HG03175 (cell line): ENCODE data around the gene USH2A.
A peak's percentile ranks its signal among the peaks of the same experiment; 100 is the strongest.

Experiments used
- ATAC-seq: cut with Tn5 transposase; IDR thresholded peaks from one replicate; pipeline ENCODE4 v1.9.1; 2021; ENCODE audit warnings: mild to moderate bottlenecking, moderate library complexity; ENCODE audit not compliant: unreplicated experiment

The USH2A gene

DNA sequence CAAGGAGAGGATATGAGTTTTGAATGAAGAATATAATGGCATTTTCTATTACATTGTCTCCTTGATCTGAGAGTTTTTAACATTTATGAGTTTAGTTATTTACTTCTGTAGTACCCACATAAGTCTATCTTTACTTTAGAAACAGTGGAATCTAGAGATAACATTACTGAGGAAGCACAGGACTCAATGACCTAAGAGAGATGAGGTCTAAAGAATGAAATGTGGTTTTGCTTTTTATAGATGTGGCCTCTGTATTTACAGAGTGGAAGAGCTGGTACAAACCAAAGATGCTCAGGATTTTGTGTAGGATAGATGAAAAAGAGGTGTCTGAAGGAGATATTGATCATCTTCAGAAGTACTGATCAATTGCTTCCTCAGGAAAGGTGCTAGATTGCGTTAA is 678.8 kb downstream of the USH2A start:
- ATAC-seq: no peak

- ATAC-seq: no peak
Observed at GRCh38 chr1:215739025-215739424, 684.2 kb downstream of the USH2A start.

DNA sequence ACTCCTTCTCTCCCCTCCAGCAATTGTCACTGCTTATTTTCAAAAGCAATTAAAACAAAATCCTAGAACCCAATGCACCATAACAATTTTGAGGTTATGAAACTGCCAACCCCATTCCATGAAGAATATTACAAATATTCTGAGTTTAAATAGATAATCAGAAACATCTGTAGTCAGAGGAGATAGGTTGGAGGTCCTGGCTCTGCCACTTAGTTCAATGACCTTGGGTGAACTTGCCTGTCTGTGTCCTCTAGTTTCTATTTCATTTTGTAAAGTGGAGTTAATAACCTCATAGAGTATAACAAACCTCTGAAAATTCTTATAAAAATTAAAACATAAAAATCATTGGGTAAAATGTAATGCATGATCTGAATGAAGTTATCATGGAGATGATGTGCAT is 691.5 kb downstream of the USH2A start:
- ATAC-seq: no peak

- no peak for ATAC-seq
Observed at GRCh38 chr1:215730600-215730999, 692.6 kb downstream of the USH2A start.

GRCh38 chr1:215728169-215728568 is 695.1 kb downstream of the USH2A start:
- no peak for ATAC-seq

GRCh38 chr1:215720126-215720525 is 703.1 kb downstream of the USH2A start:
- no peak for ATAC-seq

DNA sequence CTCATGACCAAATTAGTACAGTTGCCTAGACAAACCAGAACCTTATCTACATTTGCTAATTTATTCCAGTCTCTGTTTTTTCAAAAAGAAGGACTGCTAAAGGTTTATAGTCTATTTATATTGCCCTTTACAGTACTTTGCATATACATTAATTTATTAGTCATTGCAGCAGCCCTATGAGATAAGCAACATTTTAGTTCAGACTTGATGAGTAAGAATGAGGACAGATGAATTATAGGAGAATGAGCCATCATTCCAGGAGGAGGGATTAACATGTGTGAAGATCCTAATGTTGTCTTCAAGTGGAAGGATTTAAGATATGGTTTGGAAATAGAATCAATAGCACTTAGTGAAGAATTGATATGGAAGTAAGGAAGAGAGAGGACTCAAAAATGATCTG is 703.7 kb downstream of the USH2A start:
- ATAC-seq: no peak

GRCh38 chr1:215718575-215719287 is 704.5 kb downstream of the USH2A start:
- ATAC-seq: no peak

DNA sequence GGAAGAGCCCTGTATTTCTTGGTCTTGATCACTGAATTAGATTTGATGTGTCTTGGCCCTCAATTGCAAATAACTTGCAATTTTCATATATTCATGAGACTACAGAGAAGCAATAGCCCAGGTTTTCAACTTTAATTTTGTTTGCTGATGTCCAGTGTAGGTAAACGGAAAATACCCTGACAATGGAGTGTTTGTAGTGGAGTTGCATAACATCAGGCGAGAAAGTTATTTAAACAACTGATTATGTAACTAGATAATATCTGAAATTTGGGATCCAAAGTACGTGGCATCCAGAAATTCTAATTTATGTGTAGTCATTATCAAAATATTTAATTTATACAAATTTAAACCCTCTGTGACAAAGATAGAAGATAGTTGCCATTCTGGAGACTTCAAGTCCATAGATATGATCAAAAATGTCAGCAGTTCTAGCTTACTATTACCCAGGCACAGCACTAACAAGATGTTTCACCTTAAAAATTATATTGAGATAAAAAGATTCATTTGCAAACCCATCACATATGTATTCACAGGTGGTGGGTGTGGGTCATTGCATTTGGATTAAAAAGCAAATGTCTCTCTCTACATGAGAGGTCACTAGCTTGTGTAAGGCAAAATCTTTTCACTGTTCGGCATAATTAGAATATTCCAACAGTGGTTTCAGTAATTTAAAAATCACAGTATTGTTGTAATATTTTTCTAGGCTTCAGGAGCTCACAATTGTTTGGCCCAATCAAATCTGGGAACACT is 705.4 kb downstream of the USH2A start:
- ATAC-seq: no peak

GRCh38 chr1:215710899-215711225 is 712.4 kb downstream of the USH2A start:
- no peak for ATAC-seq

- peak; percentile 80 for ATAC-seq
Observed at GRCh38 chr1:215710036-215710898, 713.0 kb downstream of the USH2A start.

- ATAC-seq: no peak
Observed at GRCh38 chr1:215704089-215704860, 719.0 kb downstream of the USH2A start.

DNA sequence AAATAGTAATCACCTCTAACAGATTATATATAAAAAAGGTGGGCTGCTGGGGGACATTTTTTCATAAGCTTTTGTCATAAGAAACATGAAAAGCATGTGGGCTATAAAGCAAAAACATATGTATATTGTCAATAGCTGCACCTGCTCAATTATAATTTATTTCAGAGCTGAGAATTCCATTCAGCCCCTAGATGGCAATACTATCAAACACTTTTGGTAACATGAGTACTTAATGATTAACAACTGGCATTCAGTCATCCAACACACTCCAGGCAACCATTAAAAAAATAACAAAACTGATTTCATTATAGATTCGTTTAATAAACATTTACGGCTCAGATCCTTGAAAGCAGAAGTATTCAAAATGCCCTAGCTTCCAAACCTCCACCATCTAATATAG is 741.0 kb downstream of the USH2A start:
- ATAC-seq: no peak

- no peak for ATAC-seq
Observed at GRCh38 chr1:215681041-215681440, 742.2 kb downstream of the USH2A start.

DNA sequence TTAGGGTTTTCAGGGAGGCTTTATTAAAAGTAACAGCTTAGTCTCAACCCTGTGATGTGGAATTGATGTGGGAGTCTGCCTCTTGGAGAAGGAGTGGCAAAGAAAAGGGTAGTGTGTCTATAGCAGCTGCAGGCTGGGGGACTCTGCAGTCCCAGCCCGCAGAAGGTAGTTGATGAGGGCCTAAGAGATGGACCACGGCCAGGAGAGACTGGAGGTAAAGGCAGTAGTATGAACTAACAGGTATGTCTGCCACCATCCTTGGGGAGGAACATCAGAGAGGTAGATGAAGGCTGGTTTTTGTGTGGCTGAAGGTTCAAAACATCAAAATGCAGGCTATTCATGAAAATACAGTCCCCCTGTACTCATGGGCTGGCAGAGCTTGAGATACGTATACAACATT is 744.0 kb downstream of the USH2A start:
- ATAC-seq: no peak

DNA sequence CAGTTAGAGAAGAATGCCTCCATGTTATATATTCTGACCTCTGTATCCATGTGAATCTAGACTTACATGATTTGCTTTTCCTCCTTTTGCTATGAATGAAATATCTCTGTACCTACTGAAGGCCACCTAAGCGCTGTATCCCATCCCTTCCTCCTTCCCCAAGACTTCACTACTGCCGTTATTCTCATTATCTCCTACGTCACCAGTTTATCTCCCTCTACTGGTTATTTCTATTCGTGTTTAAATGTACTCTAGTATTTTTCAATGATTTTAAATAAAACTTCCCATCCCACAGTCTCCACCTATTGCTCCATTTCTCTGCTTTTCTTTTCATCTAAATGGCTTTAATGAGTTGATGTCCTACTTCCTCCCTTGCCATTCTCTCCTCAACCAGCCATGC is 746.1 kb downstream of the USH2A start:
- ATAC-seq: no peak

DNA sequence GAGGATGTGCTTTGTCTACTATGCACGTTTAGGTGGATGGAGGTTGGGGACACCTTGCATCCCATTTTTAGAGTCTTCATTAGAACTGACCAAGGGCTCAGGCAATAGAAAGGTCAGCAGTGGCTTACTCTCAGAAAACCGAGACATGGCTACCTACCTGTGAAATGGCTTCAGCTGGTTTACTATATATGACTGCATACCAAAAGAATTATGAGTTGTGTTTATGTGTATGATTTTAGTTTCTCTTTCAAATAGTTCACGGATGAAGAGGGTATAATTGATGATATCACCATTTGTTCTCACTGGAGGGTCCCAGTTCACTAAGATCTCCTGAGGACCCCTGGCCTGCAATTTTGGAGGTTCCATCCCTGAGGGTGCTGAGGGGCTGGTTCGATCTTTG is 749.3 kb downstream of the USH2A start:
- ATAC-seq: no peak

DNA sequence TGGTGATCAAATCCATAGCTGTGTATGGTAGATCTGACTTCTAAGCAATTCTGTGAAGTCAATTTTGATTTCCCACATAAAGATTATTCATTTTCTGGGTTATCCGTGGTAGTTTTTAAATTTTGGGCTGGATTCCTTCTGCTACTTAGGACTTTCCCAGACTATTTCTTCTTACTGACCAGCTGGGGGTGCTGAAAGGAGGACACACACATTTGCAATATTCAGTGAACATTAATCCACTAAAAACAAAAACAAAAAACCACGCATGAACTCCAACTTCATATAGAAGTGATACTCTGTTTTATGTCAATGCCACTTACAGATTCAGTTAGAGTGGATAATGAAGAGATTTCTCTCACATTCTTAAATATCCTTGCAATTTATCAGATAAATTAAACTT is 750.8 kb downstream of the USH2A start:
- no peak for ATAC-seq

DNA sequence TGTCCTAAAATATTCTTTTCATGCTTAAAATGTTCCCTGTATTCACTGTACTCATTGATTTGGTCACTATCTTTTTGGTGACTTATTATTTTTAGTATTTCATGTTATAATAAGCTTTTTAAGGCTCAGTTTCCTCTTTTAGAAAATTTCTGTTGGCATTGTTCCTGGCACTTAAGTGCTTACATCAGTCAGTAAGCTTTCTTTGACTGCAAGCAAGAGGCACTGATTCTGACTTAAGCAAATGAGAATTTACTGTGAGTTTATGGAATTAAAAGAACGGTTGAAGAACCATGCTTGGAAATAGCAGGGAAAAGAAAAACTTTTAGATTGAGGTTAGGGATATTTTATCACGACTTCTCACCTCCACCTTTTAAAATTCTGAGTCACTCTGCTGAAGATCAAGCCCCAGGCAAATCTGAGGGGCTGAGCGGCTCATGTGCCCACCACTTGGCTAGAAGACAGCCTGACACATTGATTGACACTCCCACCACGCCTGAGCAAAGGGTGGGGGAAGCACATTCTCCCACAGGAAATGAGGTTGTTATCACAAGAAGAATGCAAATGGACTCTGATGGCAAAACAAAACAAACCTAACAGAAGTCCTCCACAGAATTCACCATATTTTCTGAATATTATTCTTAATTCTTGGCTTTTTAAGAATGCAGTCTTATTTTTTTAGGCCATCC is 753.3 kb downstream of the USH2A start:
- ATAC-seq: no peak

DNA sequence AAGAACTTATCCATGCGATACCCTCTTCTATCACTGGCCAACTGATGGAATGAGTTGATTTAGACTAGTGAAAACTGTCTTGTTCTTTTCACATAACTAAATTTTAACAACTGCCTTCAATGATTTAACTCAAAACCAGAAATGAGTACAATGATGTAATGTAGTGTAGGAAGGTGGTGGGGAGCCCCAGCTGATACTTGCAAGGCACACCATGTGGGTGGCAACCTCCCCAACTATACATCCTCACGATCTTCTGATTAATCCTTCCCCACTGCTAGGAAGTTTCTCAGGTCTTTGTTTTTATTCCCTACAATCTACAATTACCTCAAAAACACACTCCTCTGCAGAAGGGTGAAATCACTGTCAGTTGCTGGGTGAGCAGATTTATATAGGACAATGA is 755.5 kb downstream of the USH2A start:
- no peak for ATAC-seq
